ENCODE results near the gene PTRHD1. TPM values are rescaled to one million over a fixed set of nuclear protein-coding genes. Genes with fewer than 3 reads are reported as not detected.

PTRHD1 gene
- total RNA-seq, 1 donor from 2014 or later: 58.3 TPM

DNA sequence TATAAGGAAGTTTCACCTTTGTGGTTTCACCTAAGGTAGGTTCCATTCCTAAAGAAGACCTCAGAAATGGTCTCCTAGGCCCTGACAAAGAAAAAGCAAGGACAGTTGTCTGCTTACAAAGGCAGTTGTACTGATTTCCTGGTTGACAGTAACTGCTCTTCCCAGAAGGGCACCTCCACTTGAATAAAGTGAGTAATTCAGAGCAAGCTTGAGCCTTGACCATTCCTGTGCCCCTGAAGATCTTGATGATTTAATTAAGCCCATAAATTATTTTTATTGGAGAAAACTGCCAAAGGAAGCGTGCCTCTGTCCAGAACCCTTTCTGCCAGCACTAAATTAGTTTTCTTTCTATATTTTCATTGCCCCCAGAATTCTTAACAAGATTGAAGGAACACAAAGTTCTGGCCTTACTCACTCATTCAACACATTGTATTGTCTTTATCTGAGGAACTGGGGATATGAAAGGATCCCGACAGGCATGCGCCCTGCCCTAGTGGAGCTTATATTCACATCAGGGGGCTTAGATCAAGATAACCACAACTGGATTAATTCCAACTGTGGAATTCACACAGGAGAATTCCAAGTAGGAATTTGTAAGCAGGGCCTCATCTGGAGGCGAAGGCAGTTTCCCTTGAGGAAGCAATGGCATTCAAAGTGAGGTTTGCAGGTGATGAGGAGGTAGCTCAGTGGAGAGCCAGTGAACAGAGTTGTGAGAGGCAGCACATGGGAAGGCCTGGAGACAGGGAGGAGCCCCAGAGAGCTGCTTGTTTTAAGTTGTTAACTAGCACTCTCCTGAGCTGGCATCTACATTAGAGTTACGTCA, 21.2 kb downstream of the PTRHD1 start:
- TF ChIP-seq, protein P1, sequence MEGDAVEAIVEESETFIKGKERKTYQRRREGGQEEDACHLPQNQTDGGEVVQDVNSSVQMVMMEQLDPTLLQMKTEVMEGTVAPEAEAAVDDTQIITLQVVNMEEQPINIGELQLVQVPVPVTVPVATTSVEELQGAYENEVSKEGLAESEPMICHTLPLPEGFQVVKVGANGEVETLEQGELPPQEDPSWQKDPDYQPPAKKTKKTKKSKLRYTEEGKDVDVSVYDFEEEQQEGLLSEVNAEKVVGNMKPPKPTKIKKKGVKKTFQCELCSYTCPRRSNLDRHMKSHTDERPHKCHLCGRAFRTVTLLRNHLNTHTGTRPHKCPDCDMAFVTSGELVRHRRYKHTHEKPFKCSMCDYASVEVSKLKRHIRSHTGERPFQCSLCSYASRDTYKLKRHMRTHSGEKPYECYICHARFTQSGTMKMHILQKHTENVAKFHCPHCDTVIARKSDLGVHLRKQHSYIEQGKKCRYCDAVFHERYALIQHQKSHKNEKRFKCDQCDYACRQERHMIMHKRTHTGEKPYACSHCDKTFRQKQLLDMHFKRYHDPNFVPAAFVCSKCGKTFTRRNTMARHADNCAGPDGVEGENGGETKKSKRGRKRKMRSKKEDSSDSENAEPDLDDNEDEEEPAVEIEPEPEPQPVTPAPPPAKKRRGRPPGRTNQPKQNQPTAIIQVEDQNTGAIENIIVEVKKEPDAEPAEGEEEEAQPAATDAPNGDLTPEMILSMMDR (conservative IDR thresholded peaks at IDR 0.05; ENCODE audit: low read depth, low read length): no peak

DNA sequence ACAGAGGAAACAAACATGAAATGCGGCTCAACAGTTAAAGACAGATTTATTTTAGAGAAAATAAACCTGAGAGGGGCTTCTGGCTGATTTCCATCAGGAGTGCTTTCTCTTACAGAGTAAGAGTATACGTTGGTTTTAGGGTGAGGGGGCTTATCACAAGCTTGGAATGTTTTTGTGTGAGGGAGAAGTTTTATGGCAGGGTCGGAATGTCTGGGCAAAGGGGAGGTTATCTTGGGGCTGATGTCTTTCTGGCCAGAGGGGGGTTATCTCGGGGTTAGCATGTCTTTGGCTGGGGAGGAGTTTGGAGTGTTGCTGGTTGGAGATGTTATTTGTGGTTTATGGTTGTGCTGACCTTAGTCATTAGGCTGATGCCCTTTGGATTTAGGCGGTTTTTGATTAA, 22.1 kb downstream of the PTRHD1 start:
- H3K4me3 ChIP-seq (ENCODE audit: low read depth, low read length): no peak overlapping the region
- TF ChIP-seq, protein P1 (conservative IDR thresholded peaks at IDR 0.05; ENCODE audit: low read depth, low read length): no peak
- DNase-seq (ENCODE audit: low read depth): no peak

More for the DNA sequence above, 21.2 kb downstream of the PTRHD1 start:
- no peak for DNase-seq (ENCODE audit: low read depth)
- H3K4me3 ChIP-seq (ENCODE audit: low read depth, low read length): no peak overlapping the region

DNA sequence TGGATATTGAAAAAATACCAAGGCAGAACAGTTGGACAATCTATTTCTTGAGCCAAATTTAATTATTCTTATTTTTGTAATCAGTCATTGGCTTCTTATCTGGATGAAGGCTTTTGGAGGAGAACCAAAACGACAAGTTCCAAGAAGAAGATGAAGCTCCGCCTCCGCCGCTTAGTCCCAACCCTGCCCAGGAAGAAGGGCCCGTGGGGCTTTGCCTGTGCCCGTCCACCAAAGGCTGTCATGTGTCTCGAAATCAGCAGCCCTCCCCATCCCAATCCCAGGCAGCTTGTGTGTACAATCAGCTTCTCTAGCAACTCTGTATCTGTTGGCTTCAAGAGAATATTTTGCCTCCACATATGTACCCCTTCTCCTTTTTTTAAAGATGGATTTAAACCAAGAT, 24.6 kb downstream of the PTRHD1 start:
- H3K4me3 ChIP-seq (ENCODE audit: low read depth, low read length): no peak overlapping the region
- TF ChIP-seq, protein P1 (conservative IDR thresholded peaks at IDR 0.05; ENCODE audit: low read depth, low read length): no peak
- no peak for DNase-seq (ENCODE audit: low read depth)

DNA sequence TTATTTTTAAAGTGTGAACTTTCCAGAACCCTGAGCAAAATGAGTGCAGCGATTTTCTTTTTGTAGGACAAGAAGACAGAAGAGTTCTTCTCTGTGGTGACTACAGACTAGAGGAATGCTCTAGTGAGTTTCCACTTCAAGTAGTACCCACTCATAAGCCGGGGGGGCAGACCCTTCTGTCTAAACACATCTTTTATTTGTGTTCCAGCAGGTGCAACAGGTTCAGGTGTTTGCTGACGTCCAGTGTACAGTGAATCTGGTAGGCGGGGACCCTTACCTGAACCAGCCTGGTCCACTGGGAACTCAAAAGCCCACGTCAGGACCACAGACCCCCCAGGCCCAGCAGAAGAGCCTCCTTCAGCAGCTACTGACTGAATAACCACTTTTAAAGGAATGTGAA, 25.2 kb downstream of the PTRHD1 start:
- TF ChIP-seq, protein P1 (conservative IDR thresholded peaks at IDR 0.05; ENCODE audit: low read depth, low read length): no peak
- H3K4me3 ChIP-seq (ENCODE audit: low read depth, low read length): no peak overlapping the region
- no peak for DNase-seq (ENCODE audit: low read depth)

DNA sequence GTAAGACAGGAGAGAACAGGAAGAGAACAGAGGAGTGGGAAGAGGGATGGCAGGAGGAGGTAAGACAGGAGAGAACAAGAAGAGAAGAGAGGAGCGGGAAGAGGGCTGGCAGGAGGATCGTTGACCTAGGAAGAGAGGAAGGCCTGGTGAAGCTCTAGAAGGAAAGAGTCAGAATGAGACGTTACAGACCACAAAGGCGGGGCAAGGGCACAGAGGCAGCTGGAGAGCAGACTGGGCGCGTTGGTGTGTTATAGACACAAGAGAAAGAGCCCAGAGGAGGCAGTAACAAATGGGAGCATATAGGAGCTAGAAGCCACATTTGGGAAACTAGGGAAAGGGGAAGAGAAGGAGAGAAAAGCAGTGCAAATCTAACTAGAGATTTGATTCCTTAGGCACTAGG, 26.6 kb downstream of the PTRHD1 start:
- TF ChIP-seq, protein P1 (conservative IDR thresholded peaks at IDR 0.05; ENCODE audit: low read depth, low read length): no peak
- H3K4me3 ChIP-seq (ENCODE audit: low read depth, low read length): no peak overlapping the region
- DNase-seq (ENCODE audit: low read depth): no peak

DNA sequence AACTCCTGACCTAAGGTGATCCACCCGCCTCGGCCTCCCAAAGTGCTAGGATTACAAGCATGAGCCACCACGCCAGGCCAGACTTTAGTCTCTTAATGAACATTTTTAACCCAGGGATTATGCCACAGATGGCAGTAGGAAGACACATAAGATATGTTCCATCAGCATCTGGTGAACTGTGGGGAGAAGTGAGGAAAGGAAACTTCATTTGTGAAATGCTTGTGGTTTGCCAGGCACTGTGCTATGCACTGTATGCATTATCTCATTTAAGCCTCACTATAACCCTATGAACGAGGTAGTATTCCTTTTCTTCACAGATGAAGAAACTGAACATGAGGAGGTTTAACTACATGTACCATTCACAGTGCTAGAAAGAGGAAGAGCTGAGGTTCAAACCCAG, 29.3 kb downstream of the PTRHD1 start:
- no peak for DNase-seq (ENCODE audit: low read depth)
- TF ChIP-seq, protein P1 (conservative IDR thresholded peaks at IDR 0.05; ENCODE audit: low read depth, low read length): no peak
- H3K4me3 ChIP-seq (ENCODE audit: low read depth, low read length): no peak overlapping the region

DNA sequence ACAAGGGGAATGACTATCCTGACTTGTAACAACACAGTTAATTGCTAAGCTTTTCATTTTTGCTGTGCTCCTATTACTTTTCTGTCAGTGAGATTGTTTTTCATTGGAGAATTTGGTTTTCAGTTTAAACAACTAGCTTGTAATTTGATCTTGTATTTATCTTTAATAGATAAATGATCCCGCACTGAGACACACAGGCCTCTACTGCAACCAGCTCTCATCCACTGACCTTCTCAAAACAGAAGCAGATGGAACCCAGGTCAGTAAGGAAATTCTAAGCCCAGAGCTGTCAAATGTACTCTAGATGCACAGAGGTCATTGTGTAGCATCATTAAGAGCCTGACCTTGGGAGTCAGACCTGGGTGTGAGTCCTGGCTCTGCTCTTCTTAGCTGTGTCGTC, 30.7 kb downstream of the PTRHD1 start:
- TF ChIP-seq, protein P1 (conservative IDR thresholded peaks at IDR 0.05; ENCODE audit: low read depth, low read length): no peak
- no peak for DNase-seq (ENCODE audit: low read depth)
- H3K4me3 ChIP-seq (ENCODE audit: low read depth, low read length): no peak overlapping the region
